ENCODE measurements around the gene CACNA2D4. TPM values are rescaled to one million over a fixed set of nuclear protein-coding genes. Genes with fewer than 3 reads are reported as not detected.

The CACNA2D4 gene
- total RNA-seq, 1 experiment from 2014 or later: not detected

GRCh38 chr12:1881936-1882335 is 36.5 kb downstream of the CACNA2D4 start:
- no peak for DNase-seq (ENCODE audit: low read depth, low spot score)
- in situ Hi-C loops (cut with HindIII; ENCODE audit: low pct_unique_long_range_greater_than_20kb, low sequenced_read_pairs): no loop called here

GRCh38 chr12:1881301-1881700 is 37.2 kb downstream of the CACNA2D4 start:
- in situ Hi-C loops (cut with HindIII; ENCODE audit: low pct_unique_long_range_greater_than_20kb, low sequenced_read_pairs): no loop called here
- DNase-seq (ENCODE audit: low read depth, low spot score): no peak

- no peak for DNase-seq (ENCODE audit: low read depth, low spot score)
- in situ Hi-C loops (cut with HindIII; ENCODE audit: low pct_unique_long_range_greater_than_20kb, low sequenced_read_pairs): no loop called here
These were observed 37.6 kb downstream of the CACNA2D4 start for GRCh38 chr12:1880876-1881275.

GRCh38 chr12:1880153-1880845 is 38.2 kb downstream of the CACNA2D4 start:
- in situ Hi-C loops (cut with HindIII; ENCODE audit: low pct_unique_long_range_greater_than_20kb, low sequenced_read_pairs): no loop called here
- DNase-seq (ENCODE audit: low read depth, low spot score): no peak

- no peak for DNase-seq (ENCODE audit: low read depth, low spot score)
- in situ Hi-C loops (cut with HindIII; ENCODE audit: low pct_unique_long_range_greater_than_20kb, low sequenced_read_pairs): no loop called here
These were observed 38.8 kb downstream of the CACNA2D4 start for GRCh38 chr12:1879633-1880032.

GRCh38 chr12:1878695-1879094 is 39.8 kb downstream of the CACNA2D4 start:
- DNase-seq (ENCODE audit: low read depth, low spot score): no peak
- in situ Hi-C loops (cut with HindIII; ENCODE audit: low pct_unique_long_range_greater_than_20kb, low sequenced_read_pairs): no loop called here

- DNase-seq (ENCODE audit: low read depth, low spot score): no peak
- in situ Hi-C loops (cut with HindIII; ENCODE audit: low pct_unique_long_range_greater_than_20kb, low sequenced_read_pairs): no loop called here
These were observed 40.2 kb downstream of the CACNA2D4 start for GRCh38 chr12:1878214-1878613.

GRCh38 chr12:1877169-1877878 is 41.1 kb downstream of the CACNA2D4 start:
- in situ Hi-C loops (cut with HindIII; ENCODE audit: low pct_unique_long_range_greater_than_20kb, low sequenced_read_pairs): no loop called here
- no peak for DNase-seq (ENCODE audit: low read depth, low spot score)

- DNase-seq (ENCODE audit: low read depth, low spot score): no peak
- in situ Hi-C loops (cut with HindIII; ENCODE audit: low pct_unique_long_range_greater_than_20kb, low sequenced_read_pairs): no loop called here
These were observed 42.4 kb downstream of the CACNA2D4 start for GRCh38 chr12:1876086-1876485.

GRCh38 chr12:1875608-1876007 is 42.8 kb downstream of the CACNA2D4 start:
- in situ Hi-C loops (cut with HindIII; ENCODE audit: low pct_unique_long_range_greater_than_20kb, low sequenced_read_pairs): no loop called here
- no peak for DNase-seq (ENCODE audit: low read depth, low spot score)

GRCh38 chr12:1873531-1874510 is 44.6 kb downstream of the CACNA2D4 start:
- no peak for DNase-seq (ENCODE audit: low read depth, low spot score)
- in situ Hi-C loops (cut with HindIII; ENCODE audit: low pct_unique_long_range_greater_than_20kb, low sequenced_read_pairs): no loop called here

GRCh38 chr12:1872448-1872847 is 46.0 kb downstream of the CACNA2D4 start:
- no peak for DNase-seq (ENCODE audit: low read depth, low spot score)
- in situ Hi-C loops (cut with HindIII; ENCODE audit: low pct_unique_long_range_greater_than_20kb, low sequenced_read_pairs): no loop called here

GRCh38 chr12:1872001-1872400 is 46.5 kb downstream of the CACNA2D4 start:
- no peak for DNase-seq (ENCODE audit: low read depth, low spot score)
- in situ Hi-C loops (cut with HindIII; ENCODE audit: low pct_unique_long_range_greater_than_20kb, low sequenced_read_pairs): no loop called here

GRCh38 chr12:1870998-1871917 is 47.2 kb downstream of the CACNA2D4 start:
- in situ Hi-C loops (cut with HindIII; ENCODE audit: low pct_unique_long_range_greater_than_20kb, low sequenced_read_pairs): no loop called here
- DNase-seq (ENCODE audit: low read depth, low spot score): no peak

- in situ Hi-C loops (cut with HindIII; ENCODE audit: low pct_unique_long_range_greater_than_20kb, low sequenced_read_pairs): no loop called here
- DNase-seq (ENCODE audit: low read depth, low spot score): no peak
These were observed 48.4 kb downstream of the CACNA2D4 start for GRCh38 chr12:1870086-1870485.

GRCh38 chr12:1869145-1869544 is 49.3 kb downstream of the CACNA2D4 start:
- in situ Hi-C loops (cut with HindIII; ENCODE audit: low pct_unique_long_range_greater_than_20kb, low sequenced_read_pairs): no loop called here
- no peak for DNase-seq (ENCODE audit: low read depth, low spot score)

- in situ Hi-C loops (cut with HindIII; ENCODE audit: low pct_unique_long_range_greater_than_20kb, low sequenced_read_pairs): no loop called here
- no peak for DNase-seq (ENCODE audit: low read depth, low spot score)
These were observed 53.1 kb downstream of the CACNA2D4 start for GRCh38 chr12:1865284-1865866.
